Stimulated activated memory B cell treated with anti-CD40 and anti-IgM and Interleukin-4, amounts not matched to agents 10 μg/mL and 1 μg/mL and 100 μg/mL, for 72 hours (primary cell): ENCODE data around the gene CCDC17.
A peak's percentile ranks its signal among the peaks of the same experiment; 100 is the strongest.
"Not testable (repeated sequence)": the region's sequence is repeated elsewhere in the genome, so short reads cannot be mapped to it uniquely, and the experiment has no call there.

Experiments used
- ATAC-seq: fragments of 150-1000 bp; cut with Tn5 transposase; 2 replicates; pipeline ENCODE4 v1.10.0; 2021
- H3K27ac Mint-ChIP-seq: one replicate; pipeline ENCODE4 v1.8.0; 2022; ENCODE audit warnings: mild to moderate bottlenecking, mixed read lengths
- H3K27me3 Mint-ChIP-seq: one replicate; pipeline ENCODE4 v1.8.0; 2022; ENCODE audit warnings: mixed read lengths
- H3K36me3 Mint-ChIP-seq: one replicate; pipeline ENCODE4 v1.8.0; 2022; ENCODE audit warnings: mixed read lengths
- H3K4me1 Mint-ChIP-seq: one replicate; pipeline ENCODE4 v1.8.0; 2022; ENCODE audit warnings: mixed read lengths
- H3K4me3 Mint-ChIP-seq: one replicate; pipeline ENCODE4 v1.8.0; 2022; ENCODE audit warnings: mild to moderate bottlenecking, moderate library complexity, mixed read lengths
- H3K9me3 Mint-ChIP-seq: one replicate; pipeline ENCODE4 v1.8.0; 2022; ENCODE audit warnings: mixed read lengths

CCDC17 gene

GRCh38 chr1:45608175-45609156 is 15.4 kb downstream of the CCDC17 start:
- ATAC-seq = peak; percentile 62
- peaks cover 25% of the 10 kb centered on the region for H3K4me1 Mint-ChIP-seq
- no peaks in the 10 kb centered on the region for H3K9me3 Mint-ChIP-seq
- no peak overlapping the region for H3K4me3 Mint-ChIP-seq
- H3K27me3 Mint-ChIP-seq = no peaks in the 10 kb centered on the region
- H3K27ac Mint-ChIP-seq = peak overlapping the region; percentile 56
- H3K36me3 Mint-ChIP-seq = peaks cover 73% of the 10 kb centered on the region

DNA sequence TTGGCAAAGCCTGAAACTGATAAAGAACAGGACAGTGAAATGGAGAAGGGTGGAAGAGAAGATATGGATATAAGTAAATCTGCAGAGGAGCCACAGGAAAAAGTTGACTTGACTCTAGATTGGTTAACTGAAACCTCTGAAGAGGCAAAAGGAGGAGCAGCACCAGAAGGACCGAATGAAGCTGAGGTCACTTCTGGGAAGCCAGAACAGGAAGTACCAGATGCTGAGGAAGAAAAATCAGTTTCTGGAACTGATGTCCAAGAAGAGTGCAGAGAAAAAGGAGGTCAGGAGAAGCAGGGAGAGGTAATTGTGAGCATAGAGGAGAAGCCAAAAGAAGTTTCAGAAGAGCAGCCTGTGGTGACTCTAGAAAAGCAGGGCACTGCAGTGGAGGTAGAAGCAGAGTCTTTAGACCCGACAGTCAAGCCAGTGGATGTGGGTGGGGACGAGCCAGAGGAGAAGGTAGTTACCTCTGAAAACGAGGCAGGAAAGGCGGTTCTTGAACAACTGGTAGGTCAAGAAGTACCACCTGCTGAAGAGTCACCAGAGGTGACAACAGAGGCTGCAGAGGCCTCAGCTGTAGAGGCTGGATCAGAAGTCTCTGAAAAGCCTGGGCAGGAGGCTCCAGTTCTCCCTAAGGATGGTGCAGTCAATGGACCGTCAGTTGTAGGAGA is 16.3 kb downstream of the CCDC17 start:
- Mint-ChIP-seq H3K36me3 (peaks cover 67% of the 10 kb centered on the region), H3K4me3 (no peak overlapping the region), H3K4me1 (peaks cover 25% of the 10 kb centered on the region)

DNA sequence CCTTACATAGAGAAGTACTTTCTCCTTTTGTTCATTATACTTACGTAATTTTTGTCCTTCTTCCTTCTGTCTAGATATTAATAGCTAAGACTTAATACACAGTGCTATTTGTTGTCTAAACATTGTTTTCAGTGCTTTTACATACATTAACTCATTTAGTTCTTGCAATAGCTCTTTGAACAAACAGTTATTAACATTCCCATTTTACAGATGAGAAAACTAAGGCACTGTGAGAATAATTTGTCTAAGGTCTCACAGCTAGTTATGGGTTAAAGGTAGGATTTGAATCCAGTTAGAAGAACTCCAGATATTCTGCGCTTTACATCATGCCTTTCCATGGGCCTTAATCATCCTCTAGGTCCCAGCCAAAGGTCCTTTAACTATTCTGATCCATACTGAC is 19.6 kb downstream of the CCDC17 start:
- Mint-ChIP-seq H3K9me3 (no peaks in the 10 kb centered on the region), H3K4me3 (no peak overlapping the region), H3K27me3 (no peaks in the 10 kb centered on the region), H3K36me3 (peaks cover 66% of the 10 kb centered on the region), H3K27ac (no peak overlapping the region), H3K4me1 (peaks cover 42% of the 10 kb centered on the region)
- ATAC-seq = no peak

More for the DNA sequence above, 16.3 kb downstream of the CCDC17 start:
- no peaks in the 10 kb centered on the region for H3K27me3 Mint-ChIP-seq
- ATAC-seq = no peak
- no peaks in the 10 kb centered on the region for H3K9me3 Mint-ChIP-seq
- peak overlapping the region; percentile 56 for H3K27ac Mint-ChIP-seq

- peaks cover 54% of the 10 kb centered on the region for H3K36me3 Mint-ChIP-seq
- not testable (repeated sequence) for ATAC-seq, H3K27me3 Mint-ChIP-seq, H3K4me3 Mint-ChIP-seq, H3K9me3 Mint-ChIP-seq, H3K27ac Mint-ChIP-seq
- peaks cover 27% of the 10 kb centered on the region for H3K4me1 Mint-ChIP-seq
Observed at GRCh38 chr1:45596765-45597164, 27.1 kb downstream of the CCDC17 start.

- Mint-ChIP-seq H3K9me3 (no peaks in the 10 kb centered on the region), H3K4me1 (peaks cover 12% of the 10 kb centered on the region), H3K27me3 (no peaks in the 10 kb centered on the region), H3K36me3 (peaks cover 45% of the 10 kb centered on the region), H3K27ac (no peak overlapping the region), H3K4me3 (no peak overlapping the region)
- no peak for ATAC-seq
Observed at GRCh38 chr1:45594412-45594811, 29.4 kb downstream of the CCDC17 start.

GRCh38 chr1:45589861-45590260 is 34.0 kb downstream of the CCDC17 start:
- ATAC-seq = no peak
- no peak overlapping the region for H3K4me3 Mint-ChIP-seq
- peaks cover 12% of the 10 kb centered on the region for H3K36me3 Mint-ChIP-seq
- no peaks in the 10 kb centered on the region for H3K9me3 Mint-ChIP-seq
- H3K4me1 Mint-ChIP-seq = peaks cover 40% of the 10 kb centered on the region
- no peaks in the 10 kb centered on the region for H3K27me3 Mint-ChIP-seq
- H3K27ac Mint-ChIP-seq = no peak overlapping the region

GRCh38 chr1:45586769-45587168 is 37.1 kb downstream of the CCDC17 start:
- ATAC-seq = no peak
- Mint-ChIP-seq H3K9me3 (no peaks in the 10 kb centered on the region), H3K36me3 (peaks cover 6% of the 10 kb centered on the region), H3K4me3 (peak overlapping the region; percentile 98), H3K27ac (peak overlapping the region; percentile 96), H3K4me1 (peaks cover 56% of the 10 kb centered on the region), H3K27me3 (no peaks in the 10 kb centered on the region)

DNA sequence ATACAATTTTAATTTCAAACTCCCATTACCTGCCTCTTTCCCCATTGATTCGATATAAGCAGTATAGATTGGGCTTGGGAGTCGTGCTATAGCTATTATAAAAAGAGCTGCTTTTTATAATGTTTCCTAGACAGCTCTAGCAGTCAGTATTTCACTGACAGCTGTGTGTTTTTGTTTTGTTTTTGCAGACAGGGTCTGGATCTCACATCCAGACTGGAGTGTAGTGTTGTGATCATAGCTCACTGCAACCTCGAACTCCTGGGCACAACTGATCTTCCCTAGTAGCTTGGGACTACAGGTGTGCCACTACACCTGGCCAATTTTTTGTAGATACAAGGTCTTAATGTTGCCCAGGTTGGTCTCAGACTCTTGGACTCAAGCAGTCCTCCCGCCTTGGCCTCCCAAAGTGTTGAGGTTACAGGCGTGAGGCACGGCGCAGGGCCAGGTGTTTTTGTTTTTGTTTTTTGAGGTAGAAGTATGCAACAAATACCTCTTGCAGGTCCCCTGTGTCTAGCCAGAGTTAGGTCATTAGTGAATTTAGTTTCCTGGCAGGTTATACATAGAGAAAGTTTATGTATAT is 38.3 kb downstream of the CCDC17 start:
- Mint-ChIP-seq H3K4me3 (peak overlapping the region; percentile 98), H3K27ac (peak overlapping the region; percentile 96), H3K27me3 (no peaks in the 10 kb centered on the region), H3K36me3 (no peaks in the 10 kb centered on the region), H3K4me1 (peaks cover 56% of the 10 kb centered on the region), H3K9me3 (no peaks in the 10 kb centered on the region)
- ATAC-seq = no peak

DNA sequence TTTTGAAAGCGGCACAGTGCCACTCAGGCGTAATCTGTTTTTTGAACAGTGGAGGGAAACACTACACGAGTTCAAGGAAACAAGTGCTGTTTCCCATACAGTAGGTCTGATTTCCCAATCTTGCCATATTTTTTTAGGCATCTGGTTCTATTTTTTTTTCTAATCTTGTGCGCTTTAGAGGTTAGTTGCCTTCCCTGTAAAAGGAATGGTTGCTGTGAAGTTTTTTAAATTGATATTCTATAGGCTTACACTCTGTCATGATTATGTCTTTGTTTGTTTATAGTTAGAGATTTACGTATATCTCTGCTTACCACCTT is 38.8 kb downstream of the CCDC17 start:
- Mint-ChIP-seq H3K4me3 (peak overlapping the region; percentile 98), H3K9me3 (no peaks in the 10 kb centered on the region), H3K36me3 (no peaks in the 10 kb centered on the region), H3K27me3 (no peaks in the 10 kb centered on the region), H3K27ac (peak overlapping the region; percentile 96), H3K4me1 (peaks cover 56% of the 10 kb centered on the region)
- no peak for ATAC-seq

- no peaks in the 10 kb centered on the region for H3K36me3 Mint-ChIP-seq
- H3K4me3 Mint-ChIP-seq = peak overlapping the region; percentile 98
- H3K9me3 Mint-ChIP-seq = no peaks in the 10 kb centered on the region
- peak overlapping the region; percentile 96 for H3K27ac Mint-ChIP-seq
- peaks cover 56% of the 10 kb centered on the region for H3K4me1 Mint-ChIP-seq
- no peaks in the 10 kb centered on the region for H3K27me3 Mint-ChIP-seq
- peak; percentile 62 for ATAC-seq
Observed at GRCh38 chr1:45584351-45585109, 39.3 kb downstream of the CCDC17 start.

GRCh38 chr1:45583666-45584350 is 40.0 kb downstream of the CCDC17 start, which contains the start of gene NASP:
Gene NASP (plus strand): TSS chr1:45584041. CDS start chr1:45584147, 106 bp downstream.
- H3K36me3 Mint-ChIP-seq = no peaks in the 10 kb centered on the region
- peaks cover 48% of the 10 kb centered on the region for H3K4me1 Mint-ChIP-seq
- H3K27ac Mint-ChIP-seq = peak within 1 kb of the TSS; percentile 96
- peak within 1 kb of the TSS; percentile 98 for H3K4me3 Mint-ChIP-seq
- no peaks in the 10 kb centered on the region for H3K27me3 Mint-ChIP-seq
- no peaks in the 10 kb centered on the region for H3K9me3 Mint-ChIP-seq
- peak; percentile 85 for ATAC-seq

GRCh38 chr1:45583264-45583665 is 40.6 kb downstream of the CCDC17 start:
- H3K4me3 Mint-ChIP-seq = peak overlapping the region; percentile 98
- no peaks in the 10 kb centered on the region for H3K27me3 Mint-ChIP-seq
- H3K9me3 Mint-ChIP-seq = no peaks in the 10 kb centered on the region
- H3K27ac Mint-ChIP-seq = peak overlapping the region; percentile 96
- no peaks in the 10 kb centered on the region for H3K36me3 Mint-ChIP-seq
- peak; percentile 94 for ATAC-seq
- peaks cover 45% of the 10 kb centered on the region for H3K4me1 Mint-ChIP-seq

GRCh38 chr1:45574105-45574626 is 49.7 kb downstream of the CCDC17 start:
- Mint-ChIP-seq H3K4me1 (peaks cover 8% of the 10 kb centered on the region), H3K27ac (no peak overlapping the region), H3K27me3 (no peaks in the 10 kb centered on the region), H3K4me3 (no peak overlapping the region), H3K36me3 (peaks cover 16% of the 10 kb centered on the region), H3K9me3 (no peaks in the 10 kb centered on the region)
- ATAC-seq = no peak

- Mint-ChIP-seq H3K27ac (no peak overlapping the region), H3K9me3 (no peaks in the 10 kb centered on the region), H3K27me3 (no peaks in the 10 kb centered on the region), H3K4me3 (no peak overlapping the region), H3K36me3 (peaks cover 24% of the 10 kb centered on the region), H3K4me1 (peaks cover 8% of the 10 kb centered on the region)
- no peak for ATAC-seq
Observed at GRCh38 chr1:45573231-45573804, 50.5 kb downstream of the CCDC17 start.
